GM11168 (cell line): Measurements from ENCODE around the gene POLR3H.
"Not testable (repeated sequence)": the region's sequence is repeated elsewhere in the genome, so short reads cannot be mapped to it uniquely, and the experiment has no call there.

Experiments
- in situ Hi-C: fragments of 300-500 bp; cut with MboI; formaldehyde crosslinking; loops from one replicate; pipeline ENCODE4 v1.12.0; 2022; ENCODE audit warnings: low sequenced_read_pairs; ENCODE audit not compliant: unreplicated experiment

The POLR3H gene, protein sequence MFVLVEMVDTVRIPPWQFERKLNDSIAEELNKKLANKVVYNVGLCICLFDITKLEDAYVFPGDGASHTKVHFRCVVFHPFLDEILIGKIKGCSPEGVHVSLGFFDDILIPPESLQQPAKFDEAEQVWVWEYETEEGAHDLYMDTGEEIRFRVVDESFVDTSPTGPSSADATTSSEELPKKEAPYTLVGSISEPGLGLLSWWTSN

DNA sequence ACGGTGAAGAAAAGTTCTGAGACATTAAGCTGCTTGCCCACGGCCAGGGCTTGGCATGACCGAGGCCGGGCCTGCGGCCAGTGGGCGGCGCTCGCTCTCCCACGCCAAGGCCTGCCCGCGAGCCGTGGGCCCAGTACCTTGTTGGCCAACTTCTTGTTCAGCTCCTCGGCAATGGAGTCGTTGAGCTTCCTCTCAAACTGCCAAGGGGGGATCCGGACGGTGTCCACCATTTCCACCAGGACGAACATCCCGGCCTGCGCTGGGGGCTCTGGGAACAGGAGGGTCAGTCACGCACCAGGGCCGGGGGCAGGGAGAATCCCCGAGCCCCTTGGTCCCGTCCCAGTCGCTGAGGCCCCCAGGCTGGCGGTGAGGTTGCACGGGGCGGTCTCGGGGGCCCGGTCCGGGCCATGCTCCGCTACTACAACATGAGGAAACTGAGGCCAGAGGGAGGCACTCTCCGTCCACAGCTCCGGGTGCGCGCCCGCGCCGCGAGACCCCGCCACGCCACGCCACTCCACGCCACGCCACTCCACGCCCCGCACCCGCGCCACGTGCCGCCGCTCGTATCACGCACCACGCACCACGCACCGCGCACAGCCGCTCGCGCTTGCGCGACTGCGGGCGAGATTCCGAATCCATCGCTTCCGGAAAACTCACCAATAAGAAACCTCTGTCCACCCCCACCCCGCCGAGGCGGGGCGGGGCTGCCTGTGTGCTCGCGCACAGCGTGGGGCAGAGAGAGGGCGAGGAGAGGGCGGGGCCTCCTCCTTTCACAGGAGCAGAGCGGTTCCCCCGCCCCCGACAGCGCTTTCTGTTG, at the start of gene POLR3H:
TSS of gene POLR3H (minus strand) at position 617 of the 817 bp plus-strand sequence. CDS start at position 248, 369 bp downstream.
- in situ Hi-C loops: no loop called here

DNA sequence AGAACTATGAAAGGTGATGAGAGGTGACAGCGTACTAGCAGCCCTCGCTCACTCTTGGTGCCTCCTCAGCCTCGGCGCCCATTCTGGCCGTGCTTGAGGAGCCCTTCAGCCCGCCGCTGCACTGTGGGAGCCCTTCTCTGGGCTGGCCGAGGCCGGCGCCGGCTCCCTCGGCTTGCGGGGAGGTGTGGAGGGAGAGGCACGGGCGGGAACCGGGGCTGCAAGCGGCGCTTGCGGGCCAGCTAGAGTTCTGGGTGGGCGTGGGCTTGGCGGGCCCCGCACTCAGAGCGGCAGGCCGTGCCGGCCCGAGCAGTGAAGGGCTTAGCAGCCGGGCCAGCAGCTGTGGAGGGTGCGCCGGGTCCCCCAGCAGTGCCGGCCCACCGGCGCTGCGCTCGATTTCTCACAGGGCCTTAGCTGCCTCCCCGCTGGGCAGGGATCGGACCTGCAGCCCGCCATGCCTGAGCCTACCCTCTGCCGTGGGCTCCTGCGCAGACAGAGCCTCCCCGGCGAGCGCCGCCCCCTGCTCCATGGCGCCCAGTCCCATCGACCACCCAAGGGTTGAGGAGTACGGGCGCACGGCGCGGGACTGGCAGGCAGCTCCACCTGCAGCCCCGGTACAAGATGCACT, 49.2 kb upstream of the POLR3H start:
- in situ Hi-C loops: not testable (repeated sequence)

DNA sequence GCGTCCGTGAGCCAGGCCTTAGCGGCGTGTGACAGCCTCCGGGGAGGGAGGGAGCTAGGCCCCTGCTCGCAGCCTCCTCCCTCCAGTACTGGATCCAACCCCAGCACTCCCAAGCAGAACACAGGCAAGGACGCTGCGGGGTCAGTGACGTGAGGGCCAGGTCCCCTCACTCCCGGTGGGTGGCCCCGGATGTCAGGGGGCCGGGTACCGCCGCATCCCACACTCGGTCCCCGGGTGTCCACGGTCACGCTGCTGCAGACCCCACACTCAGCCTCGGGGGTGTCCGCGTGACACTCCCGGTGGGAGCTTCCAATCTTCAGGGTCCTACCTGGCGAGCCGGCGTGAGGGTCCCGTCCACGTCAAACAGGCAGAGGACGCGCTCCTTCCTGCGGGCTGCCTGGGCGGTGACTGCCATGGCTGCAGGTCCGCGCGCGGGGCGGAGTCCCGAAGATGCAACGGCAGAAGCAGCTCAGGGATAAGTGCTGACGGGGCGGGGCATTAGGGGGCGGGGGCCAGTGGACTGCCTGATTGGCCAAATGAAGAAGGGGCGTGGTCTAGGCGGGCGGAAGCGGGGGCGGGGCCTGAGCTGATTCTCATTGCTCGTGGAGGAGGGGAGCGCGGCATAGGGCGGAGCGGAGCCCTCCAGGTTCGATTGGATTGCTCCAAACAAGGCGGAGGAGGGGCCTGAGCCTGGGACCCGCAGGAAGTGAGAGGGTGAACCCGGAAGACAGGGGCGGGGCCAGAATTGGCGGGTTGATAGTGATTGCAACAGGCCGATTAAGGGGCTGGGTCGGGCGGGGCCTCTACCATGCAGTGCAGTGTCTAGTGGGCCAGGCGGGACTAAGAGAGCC, 45.3 kb upstream of the POLR3H start, which contains the start of gene PMM1:
TSS of gene PMM1 (minus strand) at position 450 of the 851 bp plus-strand sequence. CDS start at position 415, 35 bp downstream.
- in situ Hi-C loops: no loop called here

DNA sequence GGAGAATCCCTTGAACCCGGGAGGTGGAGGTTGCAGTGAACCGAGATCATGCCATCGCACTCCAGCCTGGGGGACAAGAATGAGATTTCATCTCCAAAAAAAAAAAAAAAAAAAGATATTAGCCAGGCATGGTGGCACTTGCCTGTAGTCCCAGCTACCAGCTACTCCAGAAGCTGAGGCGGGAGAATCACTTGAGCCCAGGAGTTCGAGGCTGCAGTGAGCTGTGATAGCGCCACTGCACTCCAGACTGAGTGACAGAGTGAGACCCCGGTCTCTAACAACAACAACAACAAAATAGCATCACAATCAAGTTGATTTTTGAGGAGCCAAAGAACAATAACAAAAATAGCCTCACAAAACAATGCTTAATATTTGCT, 43.1 kb upstream of the POLR3H start:
- in situ Hi-C loops: no loop called here

DNA sequence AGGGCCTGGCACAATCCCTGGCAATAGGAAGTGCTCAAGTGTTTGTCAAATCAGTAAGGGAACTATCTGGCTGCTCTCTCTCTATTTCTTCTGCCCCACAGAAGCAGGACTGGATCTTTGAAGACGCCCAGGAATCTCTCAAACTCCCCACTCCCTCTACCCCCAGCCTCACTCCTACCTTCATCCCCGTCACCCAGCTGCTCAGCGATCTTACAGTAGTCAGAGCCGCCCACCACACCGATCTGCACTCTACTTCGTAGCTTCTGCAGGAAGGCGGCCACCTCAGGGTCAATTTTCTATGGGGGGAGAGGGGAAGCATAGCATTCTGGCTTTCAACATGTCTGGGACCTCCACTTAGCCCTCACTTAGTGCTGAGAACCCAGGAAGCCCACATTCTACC, 41.6 kb upstream of the POLR3H start:
- in situ Hi-C loops: no loop called here

DNA sequence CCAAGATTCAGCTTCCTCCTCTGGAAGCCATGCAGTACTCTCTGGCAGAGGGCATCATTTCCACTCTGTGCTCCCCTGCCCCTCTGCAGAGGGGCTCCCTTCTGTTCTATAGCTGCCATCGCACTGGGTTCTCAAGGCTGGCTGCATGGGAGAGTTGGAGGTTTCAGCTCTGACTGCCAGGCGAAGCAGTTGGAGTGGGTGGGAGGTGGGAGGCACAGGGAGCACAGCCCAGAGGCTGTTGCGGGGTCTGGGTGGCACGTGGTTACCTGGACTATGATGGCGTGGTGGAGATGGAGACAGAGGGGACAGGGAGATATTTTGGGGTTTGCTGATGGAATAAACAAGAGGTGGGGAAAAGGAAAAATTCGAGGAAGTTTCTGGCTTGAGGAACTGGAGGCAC, 40.6 kb upstream of the POLR3H start:
- in situ Hi-C loops: no loop called here

DNA sequence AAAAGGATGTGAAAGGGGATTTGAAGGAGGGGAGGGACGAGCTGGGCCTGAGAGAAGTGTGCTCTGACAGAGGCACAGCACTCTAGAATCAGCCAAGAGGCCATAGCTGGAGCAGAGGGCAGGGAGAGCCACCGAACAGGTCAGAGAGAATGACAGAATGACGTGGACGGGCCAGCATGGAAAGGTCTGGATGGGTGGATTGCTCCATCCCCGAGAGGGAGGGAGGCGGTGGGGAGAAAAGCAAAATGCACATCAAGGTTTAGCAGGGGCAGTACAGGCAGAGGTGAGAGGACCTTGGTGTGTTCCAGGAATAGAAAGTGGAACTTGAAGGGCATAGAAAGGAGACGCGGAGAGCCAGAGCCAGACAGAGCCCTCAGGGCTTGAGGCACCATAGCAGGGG, 38.4 kb upstream of the POLR3H start:
- in situ Hi-C loops: no loop called here

DNA sequence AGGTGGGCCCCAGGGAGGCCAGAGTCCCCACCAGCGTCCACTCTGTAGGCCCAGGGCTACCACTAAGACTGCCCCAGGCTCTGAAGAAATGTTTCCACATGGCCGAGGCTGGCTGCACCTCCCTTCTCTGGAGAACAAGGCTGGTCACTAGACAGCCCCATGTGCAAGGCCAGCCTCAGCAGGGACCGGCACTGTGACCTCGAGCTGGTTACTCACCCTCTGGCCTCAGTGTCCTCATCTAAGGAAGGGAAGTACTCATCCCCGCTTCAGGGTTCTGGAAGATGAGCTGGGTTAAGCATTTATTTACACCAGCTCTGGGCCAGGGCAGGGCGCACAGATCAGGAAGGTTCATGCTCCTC, 35.7 kb upstream of the POLR3H start:
- in situ Hi-C loops: no loop called here

DNA sequence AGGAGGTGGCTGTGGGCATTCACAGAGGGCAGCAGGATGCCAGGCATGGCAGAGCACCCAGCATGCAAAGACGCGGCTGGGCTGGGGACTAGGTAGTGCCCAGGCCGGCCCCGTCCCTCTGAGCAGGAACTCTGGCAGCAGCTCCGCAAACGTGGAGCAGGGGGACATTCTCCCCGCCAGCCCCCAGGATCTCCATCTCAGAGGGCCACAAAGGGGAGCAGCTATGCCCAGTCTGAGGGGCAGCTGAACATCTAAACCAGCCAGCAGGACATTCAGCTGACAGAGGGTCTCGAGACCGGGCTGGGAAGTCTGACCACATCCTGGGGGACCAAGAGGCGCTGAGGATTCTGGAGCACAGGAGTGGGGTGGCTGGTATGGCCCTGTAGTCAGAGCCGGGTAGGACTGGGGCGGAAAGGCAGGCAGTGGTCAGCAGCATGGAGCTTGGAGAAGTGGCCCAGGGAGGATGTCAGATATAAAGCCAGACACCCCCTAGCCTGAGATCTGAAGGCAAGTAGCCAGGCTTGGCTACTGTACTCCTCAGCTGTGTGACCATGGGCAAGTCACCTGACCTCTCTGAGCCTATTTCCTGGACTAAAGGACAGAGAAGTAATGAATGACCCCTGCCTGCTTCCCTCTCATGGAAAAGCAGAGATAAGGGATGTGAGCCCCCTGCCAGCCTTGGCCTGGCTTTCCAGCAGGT, 35.2 kb upstream of the POLR3H start:
- in situ Hi-C loops: no loop called here

DNA sequence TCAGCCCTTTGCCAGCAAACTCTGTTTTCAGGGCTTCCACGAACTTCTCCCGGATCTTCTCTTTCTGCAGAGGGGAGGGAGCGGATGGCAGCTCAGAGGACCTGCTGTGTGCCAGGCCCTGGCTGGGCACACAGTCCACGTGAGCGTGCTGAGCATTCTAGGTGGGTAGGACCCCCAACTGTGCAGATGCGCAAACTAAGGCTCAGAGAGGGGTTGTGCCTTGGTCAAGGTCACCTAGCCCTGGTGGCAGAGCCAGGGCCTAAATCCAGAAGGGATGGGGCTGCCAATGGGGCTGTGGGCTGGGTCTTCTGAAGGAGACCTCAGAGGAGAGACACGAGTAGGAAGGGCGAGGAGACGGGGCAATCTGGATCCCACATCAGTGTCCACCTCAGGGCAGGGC, 34.5 kb upstream of the POLR3H start:
- in situ Hi-C loops: no loop called here

DNA sequence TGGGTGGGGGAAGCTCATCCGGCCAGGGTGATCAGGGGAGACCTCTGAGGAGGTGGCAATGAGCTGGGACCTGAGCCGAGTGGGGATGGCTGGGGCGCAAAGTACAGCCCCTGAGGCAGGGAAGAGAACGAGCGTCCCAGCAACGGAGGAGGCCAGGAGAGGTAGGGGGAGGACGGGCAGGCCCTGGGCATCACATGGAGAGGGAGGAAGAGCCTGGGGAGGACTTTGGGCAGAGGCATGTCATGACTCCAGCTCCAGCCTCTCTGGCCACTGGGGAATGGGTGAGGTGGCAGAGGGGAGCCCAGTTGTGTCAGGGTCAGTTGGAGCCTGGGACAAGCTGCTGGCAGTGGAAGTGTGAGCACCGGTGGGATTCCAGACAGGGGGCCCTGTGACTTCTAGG, 33.8 kb upstream of the POLR3H start:
- in situ Hi-C loops: no loop called here

DNA sequence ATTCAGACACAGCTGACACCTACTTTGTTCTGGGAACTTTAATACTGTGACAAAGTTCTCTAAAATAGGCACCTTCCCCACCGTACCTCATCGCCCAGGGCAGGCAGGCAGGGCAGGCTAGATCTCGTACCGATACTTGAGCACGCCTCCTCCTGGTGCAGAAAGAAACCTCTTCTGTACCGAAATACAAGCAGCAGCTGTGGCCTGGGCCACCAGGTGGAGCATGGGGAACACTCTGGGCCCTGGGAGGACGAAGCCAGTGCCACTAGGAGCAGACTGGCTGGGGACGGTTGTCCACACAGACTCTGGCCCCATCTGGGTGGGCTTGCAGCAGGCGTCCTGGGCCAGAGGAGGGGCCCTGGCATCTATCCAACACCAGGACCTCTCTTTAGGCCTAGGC, 32.6 kb upstream of the POLR3H start:
- in situ Hi-C loops: no loop called here

DNA sequence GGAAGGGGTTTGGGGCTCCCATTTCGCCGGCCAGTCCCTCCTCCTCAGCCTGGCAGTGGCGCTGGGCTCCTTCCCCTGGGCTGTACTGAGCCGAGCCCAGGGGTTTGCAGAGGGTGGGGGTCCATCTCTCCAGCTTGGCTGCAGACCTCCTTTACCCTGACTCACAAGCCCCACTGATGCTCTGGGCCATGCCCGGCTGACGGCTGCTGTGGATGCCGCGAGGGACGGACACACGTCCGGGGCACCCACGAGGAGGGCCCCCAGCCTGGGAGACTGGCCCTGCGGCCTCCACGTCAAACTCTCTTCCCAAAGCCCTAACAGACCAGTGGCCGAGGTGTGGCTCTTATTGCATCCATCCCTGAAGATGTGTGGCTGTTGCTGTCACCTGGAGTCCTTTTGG, 31.3 kb upstream of the POLR3H start:
- in situ Hi-C loops: no loop called here

DNA sequence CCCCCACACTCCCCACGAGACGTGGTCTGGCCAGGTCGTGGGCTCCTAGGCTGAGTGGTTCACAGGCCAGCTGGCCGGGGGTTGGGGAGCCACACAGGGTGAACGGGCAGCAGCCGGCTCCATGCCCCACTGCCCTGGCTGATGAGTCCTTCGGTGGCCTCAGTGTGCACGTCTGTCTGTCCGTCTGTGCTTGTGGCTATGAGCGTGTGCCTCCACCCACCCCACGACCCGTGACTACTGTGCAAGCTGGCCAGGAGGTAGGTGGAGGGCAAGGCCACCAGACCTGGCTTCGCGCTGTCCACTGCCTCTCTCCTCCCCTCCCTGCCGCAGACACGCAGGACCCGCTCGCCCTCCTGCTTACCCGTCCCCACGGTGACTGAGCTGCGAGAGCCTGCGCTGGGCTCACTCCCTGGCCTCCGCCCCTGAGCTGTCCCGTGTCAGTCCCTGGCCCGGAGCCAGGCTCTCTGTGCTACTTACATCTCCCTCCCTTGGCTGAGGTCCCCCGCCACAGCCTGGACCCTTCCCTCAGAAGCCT, 30.6 kb upstream of the POLR3H start:
- in situ Hi-C loops: no loop called here

DNA sequence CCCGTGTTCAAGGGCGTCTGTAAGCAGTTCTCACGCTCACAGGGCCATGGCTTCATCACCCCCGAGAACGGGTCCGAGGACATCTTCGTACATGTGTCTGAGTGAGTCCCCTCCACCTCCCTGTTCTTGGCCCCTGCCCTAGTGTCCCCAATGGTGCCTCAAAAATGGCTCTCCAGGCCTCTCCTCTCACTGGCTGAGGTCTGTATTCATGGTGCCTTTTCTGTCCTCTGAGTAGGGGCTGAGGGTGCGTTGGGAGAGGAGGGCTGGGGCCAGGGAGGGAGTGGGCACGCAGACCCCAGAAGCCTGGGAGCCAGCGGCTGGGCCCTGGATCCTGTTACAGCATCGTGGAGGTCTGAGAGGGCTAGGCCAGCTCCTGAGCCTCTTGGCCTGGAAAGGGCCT, 29.4 kb upstream of the POLR3H start:
- in situ Hi-C loops: no loop called here

DNA sequence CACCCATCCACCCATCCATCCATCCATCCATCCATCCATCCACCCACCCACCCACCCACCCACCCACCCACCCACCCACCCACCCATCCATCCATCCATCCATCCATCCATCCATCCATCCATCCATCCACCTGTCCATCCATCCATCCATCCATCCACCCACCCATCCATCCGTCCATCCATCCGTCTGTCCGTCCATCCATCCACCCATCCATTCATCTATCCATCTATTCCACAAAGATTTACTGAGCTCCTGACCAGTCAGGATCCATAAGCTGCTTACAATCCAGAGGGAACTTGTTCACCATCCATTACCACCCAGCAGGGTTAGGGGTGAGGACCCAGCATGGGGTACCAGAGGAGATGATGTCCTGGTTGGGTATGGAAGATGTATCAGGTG, 28.0 kb upstream of the POLR3H start:
- in situ Hi-C loops: not testable (repeated sequence)

DNA sequence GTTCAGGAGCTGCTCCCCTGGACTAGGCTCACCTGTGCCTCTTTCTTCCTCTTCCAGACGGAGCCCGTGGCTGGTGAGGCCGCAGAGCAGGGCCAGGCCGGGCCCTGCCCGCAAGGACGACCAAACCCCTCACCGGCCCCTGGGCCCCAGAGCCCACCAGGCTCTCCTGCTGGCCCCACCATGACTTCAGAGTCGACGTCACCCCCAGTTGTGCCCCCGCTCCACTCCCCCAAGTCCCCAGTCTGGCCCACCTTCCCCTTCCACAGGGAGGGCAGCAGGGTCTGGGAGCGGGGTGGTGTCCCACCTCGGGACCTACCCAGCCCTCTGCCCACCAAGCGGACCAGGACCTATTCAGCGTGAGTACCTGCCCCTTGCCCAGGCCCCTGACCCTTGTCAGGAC, 27.5 kb upstream of the POLR3H start:
- in situ Hi-C loops: no loop called here

DNA sequence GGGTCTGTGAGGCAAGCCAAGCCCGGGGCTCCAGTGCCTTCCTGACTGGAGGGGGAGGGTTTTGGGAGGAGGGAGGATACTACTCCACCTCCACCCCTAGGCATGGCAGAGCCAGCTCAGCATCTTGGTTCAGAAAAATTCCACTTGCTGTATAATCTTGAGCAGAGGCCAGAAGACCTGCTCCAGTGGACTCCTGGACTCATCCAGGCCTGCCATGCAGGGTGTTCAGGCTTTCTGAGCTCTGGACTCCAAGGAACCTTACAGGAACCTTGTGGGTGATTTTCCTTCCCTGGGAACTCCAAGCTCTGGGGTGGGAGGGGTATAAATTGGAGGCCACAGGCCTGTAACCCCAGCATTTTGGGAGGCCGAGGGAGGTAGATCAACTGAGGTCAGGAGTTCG, 26.0 kb upstream of the POLR3H start:
- in situ Hi-C loops: no loop called here

DNA sequence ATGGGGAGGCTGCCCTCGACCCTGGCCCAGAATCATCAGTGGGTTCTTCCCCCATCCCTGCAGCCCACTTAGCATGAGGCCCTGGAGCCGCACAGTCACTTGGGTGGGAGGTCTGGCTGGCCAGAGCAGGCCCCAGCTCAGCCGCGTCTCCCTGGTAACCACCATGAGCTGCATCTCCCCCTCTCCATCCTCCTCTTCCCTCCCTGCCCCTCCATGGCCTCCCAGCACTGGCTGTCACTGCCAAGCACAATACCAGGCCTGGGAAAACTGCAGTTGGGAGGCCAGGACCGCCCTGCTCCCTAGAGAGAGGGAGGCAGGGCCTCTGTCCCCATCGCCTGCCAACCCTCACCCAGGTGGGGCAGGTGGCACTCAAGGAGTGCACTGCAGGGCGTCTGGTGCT, 24.5 kb upstream of the POLR3H start:
- in situ Hi-C loops: no loop called here

DNA sequence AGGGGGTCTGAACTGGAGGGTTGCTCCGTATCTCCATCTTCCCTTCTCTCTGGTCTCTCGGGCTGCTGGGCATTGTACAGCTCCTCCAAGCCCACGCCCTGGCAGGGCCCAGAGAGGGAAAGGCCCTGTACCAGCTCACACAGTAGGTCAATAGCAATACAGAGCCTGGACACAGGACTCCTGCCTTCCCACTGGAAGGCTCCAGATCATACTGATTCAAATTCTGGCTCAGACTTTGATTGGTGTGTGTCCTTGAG, 23.2 kb upstream of the POLR3H start:
- in situ Hi-C loops: no loop called here
